HG03025 (cell line): ENCODE data around the gene FBXL14.

Experiments used
- ATAC-seq: cut with Tn5 transposase; IDR thresholded peaks from one replicate; pipeline ENCODE4 v1.9.1; 2021; ENCODE audit warnings: mild to moderate bottlenecking, moderate library complexity; ENCODE audit not compliant: unreplicated experiment, low FRiP score

The FBXL14 gene

DNA sequence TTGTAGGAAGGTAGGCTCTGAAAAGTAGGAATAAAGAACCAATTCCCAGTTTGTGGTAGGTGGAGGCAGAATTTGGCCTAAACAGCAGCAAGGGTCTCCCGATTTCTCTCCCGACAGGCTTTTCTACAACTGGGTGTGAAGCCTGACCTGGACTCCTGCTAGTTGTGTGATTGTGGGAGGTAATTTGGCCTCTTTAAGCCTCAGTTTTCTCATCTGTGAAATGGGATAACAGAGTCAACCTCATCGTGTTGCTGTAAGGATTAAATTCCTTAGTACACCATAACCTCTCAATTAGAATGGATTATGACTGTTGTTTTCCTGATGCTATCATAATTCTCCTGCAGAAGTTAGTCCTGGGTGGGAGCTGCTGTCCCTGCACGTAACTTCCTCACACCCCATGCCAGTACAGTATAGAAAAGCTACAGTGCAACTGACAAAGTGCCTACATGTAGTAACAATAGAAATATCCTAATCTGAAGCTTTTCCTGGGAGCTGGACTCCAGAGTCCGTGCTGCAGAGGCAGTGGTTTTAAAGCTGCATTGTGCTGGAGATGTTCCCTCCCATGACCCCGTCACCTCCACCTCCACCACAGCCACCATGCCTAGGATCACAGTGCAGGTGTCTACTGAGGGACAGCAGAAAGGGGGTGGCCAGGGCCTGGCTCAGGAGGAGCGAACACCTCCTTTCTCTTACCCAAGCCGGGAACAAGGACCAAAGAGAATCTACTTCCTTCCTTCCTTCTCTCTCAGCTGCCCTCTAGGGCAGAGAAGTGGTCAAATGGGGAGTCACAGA is 76.5 kb downstream of the FBXL14 start:
- no peak for ATAC-seq

DNA sequence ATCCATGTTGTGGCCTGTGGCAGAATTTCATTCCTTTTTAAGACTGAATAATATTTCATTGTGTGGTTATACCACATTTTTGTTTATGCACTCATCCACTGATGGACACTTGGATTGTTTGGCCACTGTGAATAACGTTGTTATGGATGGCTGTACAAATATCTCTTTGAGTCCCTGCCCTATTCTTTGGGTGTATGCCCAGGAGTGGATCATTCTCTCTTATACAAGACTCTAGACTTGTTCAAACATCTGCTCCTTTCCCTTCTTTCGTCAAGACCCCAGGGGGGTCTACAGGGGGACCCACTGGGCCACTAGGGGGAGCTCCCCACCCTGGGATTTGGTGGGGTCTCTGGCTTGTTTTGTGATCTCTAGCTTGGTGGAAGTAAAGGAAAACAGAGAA is 77.4 kb downstream of the FBXL14 start:
- ATAC-seq: no peak
